Measurements from ENCODE around the gene RASGRF2.

- TF ChIP-seq CTCF (IDR thresholded peaks at IDR 0.05) (no peak), POLR2AphosphoS5 (IDR thresholded peaks at IDR 0.05) (no peak), EP300 (IDR thresholded peaks at IDR 0.05; ENCODE audit: low read depth) (no peak)
These were observed 224.6 kb downstream of the RASGRF2 start for GRCh38 chr5:81184749-81185110.

Measured in transverse colon (tissue), 4 donors.